Stimulated activated CD4-positive, alpha-beta T cell treated with anti-CD3 and anti-CD28 coated beads, TNF-alpha, amount 100 ng/mL, for 1 hour (primary cell): Measurements from ENCODE around the gene S100A1.
A peak's percentile ranks its signal among the peaks of the same experiment; 100 is the strongest.

Experiments used
- DNase-seq, 3 donors: peaks; one replicate each; pipeline ENCODE4 v3.0.0-alpha.2; 2020; ENCODE audit warnings: low read depth in 3 of 3, low spot score in 1 of 3

Gene S100A1

GRCh38 chr1:153610334-153610733, 17.9 kb upstream of the S100A1 start:
- DNase-seq, result no peak

GRCh38 chr1:153610811-153611301, 17.4 kb upstream of the S100A1 start:
- DNase-seq, result no peak

- no peak for DNase-seq
These were observed 16.9 kb upstream of the S100A1 start for GRCh38 chr1:153611356-153611755.

- no peak for DNase-seq
These were observed 16.0 kb upstream of the S100A1 start for GRCh38 chr1:153612111-153612754.

GRCh38 chr1:153612755-153613331, 15.4 kb upstream of the S100A1 start, which contains the start of gene S100A16:
S100A16 (minus strand) TSS chr1:153613137; CDS start chr1:153608151, 4,986 bp downstream.
- no peak for DNase-seq

GRCh38 chr1:153613406-153613805, 14.8 kb upstream of the S100A1 start:
- DNase-seq, result no peak

- DNase-seq, result no peak
These were observed 13.9 kb upstream of the S100A1 start for GRCh38 chr1:153614189-153614900.

GRCh38 chr1:153614906-153615305, 13.3 kb upstream of the S100A1 start:
- DNase-seq, result no peak

- DNase-seq, result no peak
These were observed 12.8 kb upstream of the S100A1 start for GRCh38 chr1:153615406-153615805.

- DNase-seq, result no peak
These were observed 11.9 kb upstream of the S100A1 start, which contains the start of gene S100A14 for GRCh38 chr1:153616144-153616916. S100A14 (minus strand) TSS chr1:153616325; CDS start chr1:153615858, 467 bp downstream.

GRCh38 chr1:153616917-153617311, 11.3 kb upstream of the S100A1 start:
- DNase-seq, result no peak

GRCh38 chr1:153617663-153618062, 10.6 kb upstream of the S100A1 start:
- DNase-seq, result peak in 2 of 3 donors; percentile 2 to 54

- DNase-seq, result no peak
These were observed 9.1 kb upstream of the S100A1 start for GRCh38 chr1:153619171-153619570.

- no peak for DNase-seq
These were observed 5.1 kb upstream of the S100A1 start for GRCh38 chr1:153623101-153623500.

- DNase-seq, result no peak
These were observed 3.1 kb upstream of the S100A1 start for GRCh38 chr1:153624965-153625611.

- no peak for DNase-seq
These were observed 1.7 kb upstream of the S100A1 start for GRCh38 chr1:153626477-153626903.

- DNase-seq, result no peak
These were observed 1.1 kb upstream of the S100A1 start, which contains the start of gene S100A13 for GRCh38 chr1:153626904-153627714. S100A13 (minus strand) TSS chr1:153627505; CDS start chr1:153626472, 1,033 bp downstream.

GRCh38 chr1:153628638-153629342, 556 bp downstream of the S100A1 start:
- no peak for DNase-seq

- DNase-seq, result no peak
These were observed 1.1 kb downstream of the S100A1 start for GRCh38 chr1:153629343-153629665.
